ENCODE results near the gene FAM227A.

FAM227A gene

DNA sequence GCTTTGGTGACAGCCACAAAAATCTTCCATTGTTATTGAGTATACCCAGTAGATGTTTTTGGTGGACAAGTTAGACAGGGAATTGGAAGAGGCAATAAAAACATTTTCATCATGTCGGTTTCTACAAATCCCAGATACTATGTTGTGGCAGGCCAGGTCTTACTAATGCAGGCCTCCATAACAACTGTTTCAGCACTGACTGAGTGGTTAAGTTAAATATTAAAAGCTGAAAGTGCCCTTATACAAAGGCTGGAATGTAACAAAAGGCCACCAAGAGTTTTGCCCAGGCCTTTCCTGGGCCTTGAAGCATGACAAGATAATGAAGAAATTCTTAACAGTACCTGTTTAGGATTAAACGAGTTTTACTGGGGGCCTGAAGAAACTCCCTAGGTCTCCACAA lies 115.5 kb downstream of the FAM227A start:
- no peak for DNase-seq (ENCODE audit: low read depth)

DNA sequence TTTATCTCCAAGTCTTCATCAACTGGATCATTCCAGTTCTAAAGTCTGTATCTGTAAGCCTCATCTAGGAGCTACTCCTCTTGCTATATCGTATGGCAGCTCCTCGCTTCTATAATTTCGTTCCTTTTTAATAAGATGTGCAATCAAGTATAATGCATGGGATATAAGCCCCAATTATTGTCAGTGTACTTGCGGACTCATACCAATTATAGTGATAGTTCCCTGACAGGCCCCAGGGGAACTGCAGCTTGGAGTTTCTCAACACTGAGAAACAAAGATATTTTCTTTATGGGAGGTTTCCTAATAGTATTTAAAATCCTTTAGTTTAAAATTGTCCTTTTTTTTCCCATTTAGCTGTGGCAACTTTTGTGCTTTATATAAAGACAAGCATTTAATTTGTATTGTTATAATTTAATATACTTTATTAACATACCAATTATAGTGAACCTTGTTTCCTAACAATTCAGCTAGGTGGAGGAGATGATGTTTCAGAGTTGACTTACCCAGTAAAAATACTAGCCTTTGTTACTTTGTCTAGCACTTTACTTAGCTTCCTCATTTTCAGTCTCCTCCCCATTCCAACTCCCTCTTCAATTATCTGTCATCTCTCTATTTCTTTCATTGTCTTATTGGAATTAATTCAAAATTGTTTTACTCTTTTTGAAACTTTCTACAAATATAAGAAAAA lies 124.8 kb downstream of the FAM227A start:
- DNase-seq (ENCODE audit: low read depth): no peak

All from activated T-cell treated with anti-CD3 and anti-CD28 coated beads for 48 hours (primary cell).